Stomach (tissue), 9 donors: ENCODE measurements around the gene FAM193B. TPM values are rescaled to one million over a fixed set of nuclear protein-coding genes. Genes with fewer than 3 reads are reported as not detected.

Experiments
- DNase-seq, 2 donors: peaks; one replicate each; pipeline versions ENCODE4 v3.0.0 to v3.0.0-alpha.2; 2013 to 2019
- H3K27ac ChIP-seq, 5 donors: fragments of 200-600 bp in 4 of 5; sonication (generic) in 4 of 5; one replicate each; pipeline ENCODE4 v1.5.1; 2013 to 2019; ENCODE audit warnings: mild to moderate bottlenecking in 1 of 5, moderate library complexity in 1 of 5
- H3K27me3 ChIP-seq, 3 donors: fragments of 200-600 bp; sonication (generic); one replicate each; pipeline ENCODE4 v1.5.1; 2017 to 2019; ENCODE audit warnings: mixed run types in 1 of 3
- H3K36me3 ChIP-seq, 4 donors: fragments of 200-600 bp; sonication (generic); 1 replicate in 3 of 4; 2 replicates in 1 of 4; pipeline ENCODE4 v1.5.1; 2016 to 2019
- H3K4me1 ChIP-seq, 4 donors: fragments of 200-600 bp; sonication (generic); one replicate each; pipeline ENCODE4 v1.5.1; 2016 to 2019
- H3K4me3 ChIP-seq, 4 donors: fragments of 200-600 bp; sonication (generic) in 3 of 4; one replicate each; pipeline ENCODE4 v1.5.1; 2016 to 2019; ENCODE audit warnings: mild to moderate bottlenecking in 1 of 4
- H3K9me3 ChIP-seq, 4 donors: fragments of 200-600 bp; sonication (generic); one replicate each; pipeline ENCODE4 v1.5.1; 2016 to 2019
- CTCF ChIP-seq, 7 experiments: fragments of 450-650 bp in 4 of 7; fragments of 200-600 bp in 3 of 7; sonication (generic) in 3 of 7; IDR thresholded peaks; one replicate each; pipeline ENCODE4 v1.5.1; 2016 to 2019; ENCODE audit warnings: antibody characterized with exemption in 7 of 7, control low read depth in 2 of 7, mild to moderate bottlenecking in 1 of 7
- EP300 ChIP-seq: sonication (generic); formaldehyde crosslinking; IDR thresholded peaks from one replicate; pipeline ENCODE4 v1.6.1; 2017; ENCODE audit warnings: antibody characterized with exemption
- POLR2A ChIP-seq, 4 donors: fragments of 450-650 bp; IDR thresholded peaks; one replicate each; pipeline ENCODE4 v1.6.1; 2016; ENCODE audit warnings: antibody characterized with exemption in 4 of 4, control low read depth in 2 of 4, mild to moderate bottlenecking in 1 of 4, moderate library complexity in 1 of 4
- POLR2AphosphoS5 ChIP-seq, 3 donors: sonication (generic); formaldehyde crosslinking; IDR thresholded peaks; one replicate each; pipeline ENCODE4 v1.6.1; 2016; ENCODE audit warnings: antibody characterized with exemption in 3 of 3
- WGBS, 5 donors: extraction: QIAGEN DNeasy Blood & Tissue Kit in 3 of 5; methylation state at CpG; one replicate each; pipeline versions ENCODE4 v1.1.5 to v1.1.7; 2013 to 2018; 5-methylcytosine and 5-hydroxymethylcytosine counted together
- intact Hi-C: fragments of 100-400 bp; cut with DNase I; formaldehyde crosslinking; loops from one replicate; pipeline ENCODE4 v1.15.1; 2023; ENCODE audit warnings: low total_unique reads
- polyA plus RNA-seq, 3 donors: library from polyadenylated mRNA; stranded (reverse); fragments of 200-250 nt; gene quantifications; one replicate each; pipeline ENCODE4 v1.2.3, GENCODE V29; 2013
- total RNA-seq, 5 donors: library from RNA; depleted of rRNA; stranded (reverse); fragments of >200 nt; gene quantifications; one replicate each; pipeline versions ENCODE4 v1.1.0 to v1.2.3, GENCODE V29; 2014 to 2016
- donor health status: healthy with polysubstance abuse.
- donor health status: Bipolar disorder and iron deficiency.
- donor health status: healthy.

The FAM193B gene
- total and polyA plus RNA-seq, 8 donors = 40.4 to 316 (median 138) TPM

GRCh38 chr5:177524941-177525655 lies 29.3 kb downstream of the FAM193B start:
- H3K4me3 ChIP-seq = no peak overlapping the region
- TF ChIP-seq POLR2AphosphoS5 (IDR thresholded peaks at IDR 0.05) = no peak
- no peak for TF ChIP-seq POLR2A (IDR thresholded peaks at IDR 0.05)
- no peak for TF ChIP-seq EP300
- no peaks in the 10 kb centered on the region for H3K27me3 ChIP-seq
- peaks cover 81 to 100% (median 100%) of the 10 kb centered on the region in 4 donors for H3K36me3 ChIP-seq
- DNase-seq = no peak
- intact Hi-C loops = no loop called here
- no peaks in the 10 kb centered on the region for H3K9me3 ChIP-seq
- H3K4me1 ChIP-seq = peaks cover 0 to 3% (median 0%) of the 10 kb centered on the region in 4 donors
- WGBS, 5 donors = 83 to 93% (median 91%) methylated on average over 9 to 10 of the region's 10 CpGs
- no peak overlapping the region for H3K27ac ChIP-seq

- intact Hi-C loops = no loop called here
- TF ChIP-seq EP300 = no peak
- TF ChIP-seq CTCF (IDR thresholded peaks at IDR 0.05) = no peak
- no peak for TF ChIP-seq POLR2AphosphoS5 (IDR thresholded peaks at IDR 0.05)
- no peak for TF ChIP-seq POLR2A (IDR thresholded peaks at IDR 0.05)
- H3K4me1 ChIP-seq = peaks cover 0 to 8% (median 0%) of the 10 kb centered on the region in 4 donors
- DNase-seq = no peak
- WGBS, 5 donors = 90 to 95% (median 94%) methylated on average over 2 to 12 of the region's 12 CpGs
- H3K4me3 ChIP-seq = no peak overlapping the region
- no peaks in the 10 kb centered on the region for H3K9me3 ChIP-seq
- no peak overlapping the region for H3K27ac ChIP-seq
- no peaks in the 10 kb centered on the region for H3K27me3 ChIP-seq
- H3K36me3 ChIP-seq = peaks cover 80 to 100% (median 100%) of the 10 kb centered on the region in 4 donors
Measured at GRCh38 chr5:177524539-177524900, 29.8 kb downstream of the FAM193B start.

GRCh38 chr5:177523711-177524538 lies 30.4 kb downstream of the FAM193B start:
- 89 to 97% (median 96%) methylated on average over 14 to 19 of the region's 19 CpGs for WGBS, 5 donors
- intact Hi-C loops = no loop called here
- Histone ChIP-seq H3K36me3 (peaks cover 74 to 98% (median 97%) of the 10 kb centered on the region in 4 donors), H3K27me3 (no peaks in the 10 kb centered on the region), H3K27ac (no peak overlapping the region), H3K4me1 (peaks cover 0 to 11% (median 2%) of the 10 kb centered on the region in 4 donors), H3K9me3 (no peaks in the 10 kb centered on the region), H3K4me3 (no peak overlapping the region)
- TF ChIP-seq POLR2AphosphoS5 (IDR thresholded peaks at IDR 0.05) (no peak), EP300 (no peak), CTCF (IDR thresholded peaks at IDR 0.05) (no peak), POLR2A (IDR thresholded peaks at IDR 0.05) (no peak)
- no peak for DNase-seq

GRCh38 chr5:177520916-177521513 lies 33.3 kb downstream of the FAM193B start:
- Histone ChIP-seq H3K4me1 (peaks cover 2 to 18% (median 14%) of the 10 kb centered on the region in 4 donors), H3K9me3 (no peaks in the 10 kb centered on the region), H3K36me3 (peaks cover 47 to 69% (median 68%) of the 10 kb centered on the region in 4 donors), H3K4me3 (no peak overlapping the region), H3K27me3 (no peaks in the 10 kb centered on the region), H3K27ac (no peak overlapping the region)
- intact Hi-C loops = no loop called here
- DNase-seq = no peak
- TF ChIP-seq EP300 (no peak), POLR2A (IDR thresholded peaks at IDR 0.05) (no peak), CTCF (IDR thresholded peaks at IDR 0.05) (no peak), POLR2AphosphoS5 (IDR thresholded peaks at IDR 0.05) (no peak)
- WGBS, 5 donors = 67 to 88% (median 81%) methylated on average over 1 to 2 of the region's 2 CpGs
